K562 (cell line): Measurements from ENCODE around the gene RSPH1. TPM values are rescaled to one million over a fixed set of nuclear protein-coding genes. Genes with fewer than 3 reads are reported as not detected.

ENCODE experiments used
- ETV5 ChIP-seq: sonication (generic); formaldehyde crosslinking; IDR thresholded peaks from 2 replicates; pipeline ENCODE4 v1.4.0; 2020; ENCODE audit warnings: low read depth, mild to moderate bottlenecking, missing genetic modification reagents
- FOXP1 ChIP-seq: sonication (generic); formaldehyde crosslinking; IDR thresholded peaks from 2 replicates; pipeline ENCODE4 v1.8.0; 2022; ENCODE audit warnings: mild to moderate bottlenecking, missing genetic modification reagents
- HIVEP1 ChIP-seq: fragments of 250-450 bp; sonication (Bioruptor Pico); IDR thresholded peaks from 2 replicates; pipeline ENCODE4 v1.4.0; 2020; ENCODE audit warnings: mild to moderate bottlenecking
- HSF4 ChIP-seq: fragments of 250-450 bp; sonication (Bioruptor Pico); IDR thresholded peaks from 2 replicates; pipeline ENCODE4 v2.1.2; 2022; ENCODE audit warnings: mild to moderate bottlenecking, moderate library complexity, borderline replicate concordance
- KDM2B ChIP-seq: fragments of 250-450 bp; sonication (Bioruptor Pico); IDR thresholded peaks from 2 replicates; pipeline ENCODE4 v1.8.0; 2021; ENCODE audit warnings: mild to moderate bottlenecking, moderate library complexity
- MITF ChIP-seq: IDR thresholded peaks from 2 replicates; pipeline ENCODE4 v1.6.1; 2014; ENCODE audit warnings: antibody characterized with exemption
- NCOA2 ChIP-seq, 2 experiments: fragments of 450-650 bp; IDR thresholded peaks; 2 replicates each; pipeline ENCODE4 v1.6.1; 2018; ENCODE audit warnings: mild to moderate bottlenecking in 2 of 2, moderate library complexity in 1 of 2; ENCODE audit not compliant: partially characterized antibody in 2 of 2
- NUFIP1 ChIP-seq: fragments of 450-650 bp; IDR thresholded peaks from 2 replicates; pipeline ENCODE4 v1.6.1; 2018; ENCODE audit not compliant: partially characterized antibody
- POLR2H ChIP-seq: IDR thresholded peaks from 2 replicates; pipeline ENCODE4 v1.6.1; 2016; ENCODE audit warnings: missing genetic modification characterization, low read depth, mild to moderate bottlenecking, control low read depth, missing compliant biosample characterization, moderate library complexity
- RAD51 ChIP-seq: fragments of 450-650 bp; IDR thresholded peaks from 2 replicates; pipeline ENCODE4 v1.7.1; 2016; ENCODE audit warnings: low read depth, mild to moderate bottlenecking, borderline replicate concordance
- RFX1 ChIP-seq: fragments of 450-650 bp; IDR thresholded peaks from 2 replicates; pipeline ENCODE4 v1.6.1; 2016; ENCODE audit warnings: mild to moderate bottlenecking, moderate library complexity
- RUNX1 ChIP-seq: sonication (generic); IDR thresholded peaks from 2 replicates; pipeline ENCODE4 v1.6.1; 2016; ENCODE audit warnings: antibody characterized with exemption, low read depth
- SOX6 ChIP-seq: fragments of 450-650 bp; IDR thresholded peaks from 2 replicates; pipeline ENCODE4 v1.6.1; 2014; ENCODE audit warnings: mild to moderate bottlenecking
- SREBF1 ChIP-seq: fragments of 150-350 bp; IDR thresholded peaks from 2 replicates; pipeline ENCODE4 v1.6.1; 2014; ENCODE audit warnings: antibody characterized with exemption, low read depth, low read length, borderline replicate concordance
- TAF15 ChIP-seq: fragments of 200-400 bp; formaldehyde crosslinking; IDR thresholded peaks from 2 replicates; pipeline ENCODE4 v1.6.1; 2017; ENCODE audit warnings: mild to moderate bottlenecking, low read depth, low read length, moderate library complexity
- TAL1 ChIP-seq: fragments of 450-650 bp; IDR thresholded peaks from 2 replicates; pipeline ENCODE4 v1.6.1; 2016; ENCODE audit warnings: mild to moderate bottlenecking
- THRA ChIP-seq: fragments of 450-650 bp; IDR thresholded peaks from 2 replicates; pipeline ENCODE4 v1.6.1; 2017; ENCODE audit warnings: mild to moderate bottlenecking, moderate library complexity
- ZC3H4 ChIP-seq: sonication (generic); formaldehyde crosslinking; IDR thresholded peaks from 2 replicates; pipeline ENCODE4 v1.9.0; 2021; ENCODE audit warnings: missing genetic modification reagents, borderline replicate concordance
- ZEB2 ChIP-seq: fragments of 450-650 bp; IDR thresholded peaks from 2 replicates; pipeline ENCODE4 v1.6.1; 2016
- ZKSCAN8 ChIP-seq: fragments of 200-800 bp; sonication (Bioruptor generic); IDR thresholded peaks from 2 replicates; pipeline ENCODE4 v1.6.1; 2016; ENCODE audit warnings: missing genetic modification characterization, missing compliant biosample characterization
- ZNF12 ChIP-seq: sonication (generic); formaldehyde crosslinking; IDR thresholded peaks from 2 replicates; pipeline ENCODE4 v1.4.0; 2020; ENCODE audit warnings: mild to moderate bottlenecking, missing genetic modification reagents
- ZNF263 ChIP-seq: sonication (generic); formaldehyde crosslinking; IDR thresholded peaks from 2 replicates; pipeline ENCODE4 v1.8.0; 2022; ENCODE audit warnings: mild to moderate bottlenecking, missing genetic modification reagents, borderline replicate concordance
- ZNF583 ChIP-seq: fragments of 250-450 bp; sonication (Bioruptor Pico); IDR thresholded peaks from 2 replicates; pipeline ENCODE4 v1.4.0; 2020
- polyA plus RNA-seq, 8 experiments: library from polyadenylated mRNA; depleted of rRNA in 4 of 8; stranded (reverse) in 5 of 8; unstranded in 3 of 8; fragments of >200 nt; fragmentation: Nextera tagmentation in 2 of 8; fragmentation: Illumina TruSeq in 1 of 8; extraction: Ambion mirVana in 2 of 8; extraction: Trizol in 1 of 8; gene quantifications; 2 replicates each; pipeline versions ENCODE4 v1.2.1 to v1.2.3, GENCODE V29; 2011 to 2014; ENCODE audit warnings: inconsistent platforms in 1 of 8, missing spikeins in 1 of 8
- total RNA-seq, 7 experiments: library from RNA; depleted of rRNA in 6 of 7; stranded (reverse); fragments of >200 nt in 6 of 7; fragmentation: Illumina TruSeq in 2 of 7; extraction: Trizol in 2 of 7; gene quantifications; 2 replicates each; pipeline versions ENCODE4 v1.2.1 to v1.2.3, GENCODE V29; 2011 to 2021; ENCODE audit warnings: low replicate concordance in 1 of 7
- TF ChIP-seq, protein P1 (sequence below): sonication (generic); formaldehyde crosslinking; IDR thresholded peaks from 2 replicates; pipeline ENCODE4 v1.8.1; 2023; ENCODE audit warnings: mild to moderate bottlenecking, missing genetic modification reagents
- TF ChIP-seq, protein P2 (sequence below): sonication (generic); formaldehyde crosslinking; IDR thresholded peaks from 2 replicates; pipeline ENCODE4 v1.8.0; 2022; ENCODE audit warnings: missing genetic modification reagents, mild to moderate bottlenecking, borderline replicate concordance

The RSPH1 gene
- total and polyA plus RNA-seq, 9 of the 15 experiments (the other 6 are each of a cell fraction or from before 2014, with no cell fraction given): 0.17 TPM; not detected in 8

DNA sequence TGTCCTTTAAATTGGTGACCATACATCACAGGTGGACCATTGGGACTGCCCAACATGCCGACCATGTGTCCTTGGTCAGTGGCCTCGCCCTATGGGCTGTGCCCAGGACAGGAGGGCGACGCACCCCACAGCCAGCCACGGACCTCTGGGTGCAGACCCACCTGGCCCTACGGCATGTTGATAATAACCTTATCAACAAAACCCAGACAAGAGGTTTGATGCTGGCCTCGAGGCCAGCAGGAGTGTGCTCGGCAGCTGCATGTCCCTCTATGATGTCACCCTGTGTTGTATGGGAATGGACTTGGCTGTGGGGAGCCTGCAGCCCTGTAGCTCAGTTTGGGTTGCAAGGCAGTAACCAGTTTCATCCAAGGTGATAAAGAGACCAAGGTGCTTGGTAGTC, 49.7 kb upstream of the RSPH1 start (continued):
- TF ChIP-seq RAD51 (no peak), TAL1 (peak; percentile 84), ZC3H4 (CRISPR knock-in tag) (0 out of 2 replicates have a peak, but pooled peaks have one; percentile 23), ETV5 (CRISPR knock-in tag) (no peak), NCOA2 (IDR thresholded peaks at IDR 0.05; ENCODE audit: partially characterized antibody in 2 of 2) (no peak), RFX1 (no peak), HIVEP1 (CRISPR knock-in tag) (no peak), TAF15 (no peak), SREBF1 (0 out of 2 replicates have a peak, but pooled peaks have one; percentile 24), ZKSCAN8 (CRISPR knock-in tag) (no peak), RUNX1 (no peak), POLR2H (tag) (no peak), ZNF263 (CRISPR knock-in tag) (no peak), MITF (no peak), FOXP1 (CRISPR knock-in tag) (0 out of 2 replicates have a peak, but pooled peaks have one; percentile 25), ZNF12 (CRISPR knock-in tag) (no peak), HSF4 (CRISPR knock-in tag) (peak; percentile 79), SOX6 (peak; percentile 26; the same call in 1 of the 2 replicates), KDM2B (CRISPR knock-in tag) (no peak), NUFIP1 (no peak), ZEB2 (no peak), ZNF583 (CRISPR knock-in tag) (peak; percentile 52; the same call in 1 of the 2 replicates), THRA (no peak)
- TF ChIP-seq, protein P1, sequence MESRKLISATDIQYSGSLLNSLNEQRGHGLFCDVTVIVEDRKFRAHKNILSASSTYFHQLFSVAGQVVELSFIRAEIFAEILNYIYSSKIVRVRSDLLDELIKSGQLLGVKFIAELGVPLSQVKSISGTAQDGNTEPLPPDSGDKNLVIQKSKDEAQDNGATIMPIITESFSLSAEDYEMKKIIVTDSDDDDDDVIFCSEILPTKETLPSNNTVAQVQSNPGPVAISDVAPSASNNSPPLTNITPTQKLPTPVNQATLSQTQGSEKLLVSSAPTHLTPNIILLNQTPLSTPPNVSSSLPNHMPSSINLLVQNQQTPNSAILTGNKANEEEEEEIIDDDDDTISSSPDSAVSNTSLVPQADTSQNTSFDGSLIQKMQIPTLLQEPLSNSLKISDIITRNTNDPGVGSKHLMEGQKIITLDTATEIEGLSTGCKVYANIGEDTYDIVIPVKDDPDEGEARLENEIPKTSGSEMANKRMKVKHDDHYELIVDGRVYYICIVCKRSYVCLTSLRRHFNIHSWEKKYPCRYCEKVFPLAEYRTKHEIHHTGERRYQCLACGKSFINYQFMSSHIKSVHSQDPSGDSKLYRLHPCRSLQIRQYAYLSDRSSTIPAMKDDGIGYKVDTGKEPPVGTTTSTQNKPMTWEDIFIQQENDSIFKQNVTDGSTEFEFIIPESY (CRISPR knock-in tag): peak; percentile 26; the same call in 1 of the 2 replicates
- TF ChIP-seq, protein P2, sequence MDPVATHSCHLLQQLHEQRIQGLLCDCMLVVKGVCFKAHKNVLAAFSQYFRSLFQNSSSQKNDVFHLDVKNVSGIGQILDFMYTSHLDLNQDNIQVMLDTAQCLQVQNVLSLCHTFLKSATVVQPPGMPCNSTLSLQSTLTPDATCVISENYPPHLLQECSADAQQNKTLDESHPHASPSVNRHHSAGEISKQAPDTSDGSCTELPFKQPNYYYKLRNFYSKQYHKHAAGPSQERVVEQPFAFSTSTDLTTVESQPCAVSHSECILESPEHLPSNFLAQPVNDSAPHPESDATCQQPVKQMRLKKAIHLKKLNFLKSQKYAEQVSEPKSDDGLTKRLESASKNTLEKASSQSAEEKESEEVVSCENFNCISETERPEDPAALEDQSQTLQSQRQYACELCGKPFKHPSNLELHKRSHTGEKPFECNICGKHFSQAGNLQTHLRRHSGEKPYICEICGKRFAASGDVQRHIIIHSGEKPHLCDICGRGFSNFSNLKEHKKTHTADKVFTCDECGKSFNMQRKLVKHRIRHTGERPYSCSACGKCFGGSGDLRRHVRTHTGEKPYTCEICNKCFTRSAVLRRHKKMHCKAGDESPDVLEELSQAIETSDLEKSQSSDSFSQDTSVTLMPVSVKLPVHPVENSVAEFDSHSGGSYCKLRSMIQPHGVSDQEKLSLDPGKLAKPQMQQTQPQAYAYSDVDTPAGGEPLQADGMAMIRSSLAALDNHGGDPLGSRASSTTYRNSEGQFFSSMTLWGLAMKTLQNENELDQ (CRISPR knock-in tag): 0 out of 2 replicates have a peak, but pooled peaks have one; percentile 46
